Inferior parietal cortex (tissue), 1 donor: Measurements from ENCODE around the gene TNFRSF25.
"Not testable (repeated sequence)": the region's sequence is repeated elsewhere in the genome, so short reads cannot be mapped to it uniquely, and the experiment has no call there.

Experiments used
- DNase-seq: peaks from one replicate; pipeline ENCODE4 v3.0.0-alpha.2; 2016; ENCODE audit errors: extremely low spot score

The TNFRSF25 gene

GRCh38 chr1:6453895-6454855 lies 11.8 kb downstream of the TNFRSF25 start:
- not testable (repeated sequence) for DNase-seq

GRCh38 chr1:6450943-6451373 lies 15.0 kb downstream of the TNFRSF25 start:
- no peak for DNase-seq

GRCh38 chr1:6450486-6450885 lies 15.5 kb downstream of the TNFRSF25 start:
- not testable (repeated sequence) for DNase-seq

GRCh38 chr1:6450005-6450450 lies 15.9 kb downstream of the TNFRSF25 start:
- DNase-seq, result no peak

- no peak for DNase-seq
These were observed 17.0 kb downstream of the TNFRSF25 start for GRCh38 chr1:6448749-6449631.

GRCh38 chr1:6447818-6448748 lies 17.9 kb downstream of the TNFRSF25 start:
- DNase-seq, result no peak

- DNase-seq, result no peak
These were observed 18.8 kb downstream of the TNFRSF25 start for GRCh38 chr1:6447016-6447817.

- DNase-seq, result no peak
These were observed 19.3 kb downstream of the TNFRSF25 start for GRCh38 chr1:6446665-6447015.

GRCh38 chr1:6445929-6446328 lies 20.0 kb downstream of the TNFRSF25 start:
- DNase-seq, result not testable (repeated sequence)

GRCh38 chr1:6445062-6445763 lies 20.8 kb downstream of the TNFRSF25 start:
- DNase-seq, result no peak

GRCh38 chr1:6444377-6444776 lies 21.6 kb downstream of the TNFRSF25 start:
- no peak for DNase-seq

GRCh38 chr1:6443339-6444115 lies 22.4 kb downstream of the TNFRSF25 start:
- no peak for DNase-seq

- DNase-seq, result no peak
These were observed 24.4 kb downstream of the TNFRSF25 start for GRCh38 chr1:6441586-6441985.

GRCh38 chr1:6440198-6441126 lies 25.5 kb downstream of the TNFRSF25 start:
- no peak for DNase-seq

- peak; percentile 65 for DNase-seq
These were observed 27.9 kb downstream of the TNFRSF25 start for GRCh38 chr1:6438047-6438525.

- peak; percentile 11 for DNase-seq
These were observed 28.8 kb downstream of the TNFRSF25 start for GRCh38 chr1:6437012-6437700.

- DNase-seq, result not testable (repeated sequence)
These were observed 29.7 kb downstream of the TNFRSF25 start for GRCh38 chr1:6436277-6436676.
